GM23338 (cell line): ENCODE data around the gene IFIT1B. TPM values are rescaled to one million over a fixed set of nuclear protein-coding genes. Genes with fewer than 3 reads are reported as not detected.

Experiments used
- ATAC-seq: fragments of 200-7000 bp; cut with Tn5 transposase; 3 replicates; pipeline ENCODE4 v1.9.1; 2020
- DNase-seq: peaks from one replicate; pipeline ENCODE4 v3.0.0-alpha.2; 2015; ENCODE audit warnings: low spot score
- H2AFZ ChIP-seq: fragments of 200-600 bp; sonication (generic); 2 replicates; pipeline ENCODE4 v1.8.0; 2016; ENCODE audit warnings: antibody characterized with exemption, mild to moderate bottlenecking, moderate library complexity
- H3F3A ChIP-seq: fragments of 200-600 bp; sonication (generic); replicated peaks from 2 replicates; pipeline ENCODE4 v1.8.0; 2017; ENCODE audit warnings: antibody characterized with exemption, mixed run types, low read depth
- H3K27ac ChIP-seq: fragments of 200-600 bp; sonication (generic); 2 replicates; pipeline ENCODE4 v1.6.1; 2016; ENCODE audit warnings: low read depth
- H3K27me3 ChIP-seq: fragments of 200-600 bp; sonication (generic); 2 replicates; pipeline ENCODE4 v1.8.0; 2016; ENCODE audit warnings: mild to moderate bottlenecking, mixed run types, moderate library complexity; ENCODE audit not compliant: insufficient read depth
- H3K36me3 ChIP-seq: fragments of 200-600 bp; sonication (generic); 2 replicates; pipeline ENCODE4 v1.8.0; 2016; ENCODE audit warnings: mild to moderate bottlenecking; ENCODE audit not compliant: insufficient read depth
- H3K4me1 ChIP-seq: fragments of 200-600 bp; sonication (generic); 2 replicates; pipeline ENCODE4 v1.8.0; 2016; ENCODE audit warnings: mild to moderate bottlenecking, moderate library complexity; ENCODE audit not compliant: insufficient read depth
- H3K4me2 ChIP-seq: fragments of 200-600 bp; sonication (generic); 2 replicates; pipeline ENCODE4 v1.7.1; 2017; ENCODE audit warnings: mixed run types
- H3K4me3 ChIP-seq: fragments of 200-600 bp; sonication (generic); 2 replicates; pipeline ENCODE4 v1.6.1; 2016; ENCODE audit warnings: mixed run types
- H3K79me2 ChIP-seq: fragments of 200-600 bp; sonication (generic); replicated peaks from 2 replicates; pipeline ENCODE4 v1.8.0; 2017; ENCODE audit warnings: mild to moderate bottlenecking; ENCODE audit not compliant: insufficient read depth
- H3K9me2 ChIP-seq: fragments of 200-600 bp; sonication (generic); 2 replicates; pipeline ENCODE4 v1.8.0; 2017; ENCODE audit not compliant: insufficient read depth
- H4K20me1 ChIP-seq: fragments of 200-600 bp; sonication (generic); replicated peaks from 2 replicates; pipeline ENCODE4 v1.8.0; 2017; ENCODE audit warnings: mild to moderate bottlenecking; ENCODE audit not compliant: insufficient read depth
- H3K27ac Mint-ChIP-seq: 2 replicates; pipeline ENCODE4 v1.8.0; 2020; ENCODE audit warnings: inconsistent platforms, mild to moderate bottlenecking, moderate library complexity, mixed read lengths
- H3K27me3 Mint-ChIP-seq: 3 replicates; pipeline ENCODE4 v1.8.0; 2022; ENCODE audit warnings: low read depth, mild to moderate bottlenecking, moderate library complexity, mixed read lengths, inconsistent platforms; ENCODE audit not compliant: insufficient read depth, poor library complexity
- H3K36me3 Mint-ChIP-seq: 3 replicates; pipeline ENCODE4 v1.8.0; 2021; ENCODE audit warnings: low read depth, mild to moderate bottlenecking, inconsistent platforms, moderate library complexity, mixed read lengths
- H3K4me1 Mint-ChIP-seq: 3 replicates; pipeline ENCODE4 v1.8.0; 2020; ENCODE audit warnings: mild to moderate bottlenecking, inconsistent platforms, mixed read lengths
- H3K4me3 Mint-ChIP-seq: 3 replicates; pipeline ENCODE4 v1.8.0; 2021; ENCODE audit warnings: moderate library complexity, mild to moderate bottlenecking, inconsistent platforms, mixed read lengths
- H3K9me3 Mint-ChIP-seq: 3 replicates; pipeline ENCODE4 v1.8.0; 2020; ENCODE audit warnings: moderate library complexity, mild to moderate bottlenecking, inconsistent platforms, mixed read lengths
- CREB1 ChIP-seq: fragments of 250-450 bp; sonication (Bioruptor Pico); IDR thresholded peaks from 2 replicates; pipeline ENCODE4 v1.5.0; 2020; ENCODE audit warnings: low read depth, mild to moderate bottlenecking, moderate library complexity
- EZH2phosphoT487 ChIP-seq: fragments of 200-600 bp; sonication (generic); IDR thresholded peaks from one replicate; pipeline ENCODE4 v1.8.1; 2018; ENCODE audit warnings: antibody characterized with exemption; ENCODE audit not compliant: unreplicated experiment
- POLR2AphosphoS5 ChIP-seq: IDR thresholded peaks from 2 replicates; pipeline ENCODE4 v1.6.1; 2016; ENCODE audit warnings: antibody characterized with exemption, low read depth
- STAT1 ChIP-seq: IDR thresholded peaks from one replicate; pipeline ENCODE4 v1.6.1; 2016; ENCODE audit warnings: antibody characterized with exemption; ENCODE audit not compliant: unreplicated experiment
- ZNF114 ChIP-seq: fragments of 250-450 bp; sonication (Bioruptor Pico); IDR thresholded peaks from 2 replicates; pipeline ENCODE4 v1.5.0; 2020; ENCODE audit warnings: mild to moderate bottlenecking, moderate library complexity
- ZNF331 ChIP-seq: fragments of 250-450 bp; sonication (Bioruptor Pico); IDR thresholded peaks from 2 replicates; pipeline ENCODE4 v1.5.0; 2020; ENCODE audit warnings: low read depth, mild to moderate bottlenecking, moderate library complexity
- polyA plus RNA-seq: library from polyadenylated mRNA; unstranded; fragments of >200 nt; fragmentation: Nextera tagmentation; extraction: Ambion mirVana; gene quantifications from 2 replicates; pipeline ENCODE4 v1.2.1, GENCODE V29; 2016
- total RNA-seq: library from RNA; depleted of rRNA; stranded (reverse); fragments of >200 nt; shearing (Covaris generic); gene quantifications from 2 replicates; pipeline ENCODE4 v1.2.3, GENCODE V29; 2014
- TF ChIP-seq, protein P1 (sequence below): IDR thresholded peaks from 2 replicates; pipeline ENCODE4 v1.6.1; 2016; ENCODE audit warnings: antibody characterized with exemption
- TF ChIP-seq, protein P2 (sequence below): fragments of 250-450 bp; sonication (Bioruptor Pico); IDR thresholded peaks from 2 replicates; pipeline ENCODE4 v1.5.0; 2020; ENCODE audit warnings: mild to moderate bottlenecking, moderate library complexity
- TF ChIP-seq, protein P3 (sequence below), 2 experiments: fragments of 200-600 bp in 1 of 2; sonication (generic) in 1 of 2; conservative IDR thresholded peaks; 2 replicates each; pipeline versions ENCODE4 v1.5.1 to v1.6.1; 2016 to 2017; ENCODE audit warnings: antibody characterized with exemption in 2 of 2, low read depth in 2 of 2, mild to moderate bottlenecking in 2 of 2, moderate library complexity in 1 of 2

Gene IFIT1B
- total and polyA plus RNA-seq, 2 experiments from 2014 or later, result 0.10 TPM; not detected in 1

DNA sequence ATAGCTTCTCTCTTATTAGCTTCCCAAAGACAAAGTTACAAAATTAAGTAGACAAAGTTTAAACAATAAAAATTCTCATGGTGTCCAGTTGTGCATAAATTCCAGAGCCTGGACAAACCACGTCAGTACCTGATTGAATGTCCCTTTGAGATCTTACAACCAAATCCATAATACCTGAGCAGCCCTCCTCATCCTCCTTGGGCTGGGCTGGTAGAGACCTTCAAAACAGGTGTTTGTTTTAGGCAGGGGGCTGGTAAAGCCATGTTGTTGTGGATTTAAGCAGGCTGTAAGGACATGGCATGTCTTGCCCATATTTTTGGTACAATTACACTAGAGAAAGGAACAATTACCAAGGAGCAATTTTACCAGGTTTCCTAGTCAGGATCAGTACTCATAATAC lies 38.6 kb downstream of the IFIT1B start (continued):
- TF ChIP-seq, protein P1, sequence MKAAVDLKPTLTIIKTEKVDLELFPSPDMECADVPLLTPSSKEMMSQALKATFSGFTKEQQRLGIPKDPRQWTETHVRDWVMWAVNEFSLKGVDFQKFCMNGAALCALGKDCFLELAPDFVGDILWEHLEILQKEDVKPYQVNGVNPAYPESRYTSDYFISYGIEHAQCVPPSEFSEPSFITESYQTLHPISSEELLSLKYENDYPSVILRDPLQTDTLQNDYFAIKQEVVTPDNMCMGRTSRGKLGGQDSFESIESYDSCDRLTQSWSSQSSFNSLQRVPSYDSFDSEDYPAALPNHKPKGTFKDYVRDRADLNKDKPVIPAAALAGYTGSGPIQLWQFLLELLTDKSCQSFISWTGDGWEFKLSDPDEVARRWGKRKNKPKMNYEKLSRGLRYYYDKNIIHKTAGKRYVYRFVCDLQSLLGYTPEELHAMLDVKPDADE, result no peak
- TF ChIP-seq POLR2AphosphoS5 (no peak), ZNF114 (CRISPR knock-in tag) (no peak), ZNF331 (CRISPR knock-in tag) (no peak), CREB1 (CRISPR knock-in tag) (no peak), EZH2phosphoT487 (no peak)
- TF ChIP-seq, protein P2, sequence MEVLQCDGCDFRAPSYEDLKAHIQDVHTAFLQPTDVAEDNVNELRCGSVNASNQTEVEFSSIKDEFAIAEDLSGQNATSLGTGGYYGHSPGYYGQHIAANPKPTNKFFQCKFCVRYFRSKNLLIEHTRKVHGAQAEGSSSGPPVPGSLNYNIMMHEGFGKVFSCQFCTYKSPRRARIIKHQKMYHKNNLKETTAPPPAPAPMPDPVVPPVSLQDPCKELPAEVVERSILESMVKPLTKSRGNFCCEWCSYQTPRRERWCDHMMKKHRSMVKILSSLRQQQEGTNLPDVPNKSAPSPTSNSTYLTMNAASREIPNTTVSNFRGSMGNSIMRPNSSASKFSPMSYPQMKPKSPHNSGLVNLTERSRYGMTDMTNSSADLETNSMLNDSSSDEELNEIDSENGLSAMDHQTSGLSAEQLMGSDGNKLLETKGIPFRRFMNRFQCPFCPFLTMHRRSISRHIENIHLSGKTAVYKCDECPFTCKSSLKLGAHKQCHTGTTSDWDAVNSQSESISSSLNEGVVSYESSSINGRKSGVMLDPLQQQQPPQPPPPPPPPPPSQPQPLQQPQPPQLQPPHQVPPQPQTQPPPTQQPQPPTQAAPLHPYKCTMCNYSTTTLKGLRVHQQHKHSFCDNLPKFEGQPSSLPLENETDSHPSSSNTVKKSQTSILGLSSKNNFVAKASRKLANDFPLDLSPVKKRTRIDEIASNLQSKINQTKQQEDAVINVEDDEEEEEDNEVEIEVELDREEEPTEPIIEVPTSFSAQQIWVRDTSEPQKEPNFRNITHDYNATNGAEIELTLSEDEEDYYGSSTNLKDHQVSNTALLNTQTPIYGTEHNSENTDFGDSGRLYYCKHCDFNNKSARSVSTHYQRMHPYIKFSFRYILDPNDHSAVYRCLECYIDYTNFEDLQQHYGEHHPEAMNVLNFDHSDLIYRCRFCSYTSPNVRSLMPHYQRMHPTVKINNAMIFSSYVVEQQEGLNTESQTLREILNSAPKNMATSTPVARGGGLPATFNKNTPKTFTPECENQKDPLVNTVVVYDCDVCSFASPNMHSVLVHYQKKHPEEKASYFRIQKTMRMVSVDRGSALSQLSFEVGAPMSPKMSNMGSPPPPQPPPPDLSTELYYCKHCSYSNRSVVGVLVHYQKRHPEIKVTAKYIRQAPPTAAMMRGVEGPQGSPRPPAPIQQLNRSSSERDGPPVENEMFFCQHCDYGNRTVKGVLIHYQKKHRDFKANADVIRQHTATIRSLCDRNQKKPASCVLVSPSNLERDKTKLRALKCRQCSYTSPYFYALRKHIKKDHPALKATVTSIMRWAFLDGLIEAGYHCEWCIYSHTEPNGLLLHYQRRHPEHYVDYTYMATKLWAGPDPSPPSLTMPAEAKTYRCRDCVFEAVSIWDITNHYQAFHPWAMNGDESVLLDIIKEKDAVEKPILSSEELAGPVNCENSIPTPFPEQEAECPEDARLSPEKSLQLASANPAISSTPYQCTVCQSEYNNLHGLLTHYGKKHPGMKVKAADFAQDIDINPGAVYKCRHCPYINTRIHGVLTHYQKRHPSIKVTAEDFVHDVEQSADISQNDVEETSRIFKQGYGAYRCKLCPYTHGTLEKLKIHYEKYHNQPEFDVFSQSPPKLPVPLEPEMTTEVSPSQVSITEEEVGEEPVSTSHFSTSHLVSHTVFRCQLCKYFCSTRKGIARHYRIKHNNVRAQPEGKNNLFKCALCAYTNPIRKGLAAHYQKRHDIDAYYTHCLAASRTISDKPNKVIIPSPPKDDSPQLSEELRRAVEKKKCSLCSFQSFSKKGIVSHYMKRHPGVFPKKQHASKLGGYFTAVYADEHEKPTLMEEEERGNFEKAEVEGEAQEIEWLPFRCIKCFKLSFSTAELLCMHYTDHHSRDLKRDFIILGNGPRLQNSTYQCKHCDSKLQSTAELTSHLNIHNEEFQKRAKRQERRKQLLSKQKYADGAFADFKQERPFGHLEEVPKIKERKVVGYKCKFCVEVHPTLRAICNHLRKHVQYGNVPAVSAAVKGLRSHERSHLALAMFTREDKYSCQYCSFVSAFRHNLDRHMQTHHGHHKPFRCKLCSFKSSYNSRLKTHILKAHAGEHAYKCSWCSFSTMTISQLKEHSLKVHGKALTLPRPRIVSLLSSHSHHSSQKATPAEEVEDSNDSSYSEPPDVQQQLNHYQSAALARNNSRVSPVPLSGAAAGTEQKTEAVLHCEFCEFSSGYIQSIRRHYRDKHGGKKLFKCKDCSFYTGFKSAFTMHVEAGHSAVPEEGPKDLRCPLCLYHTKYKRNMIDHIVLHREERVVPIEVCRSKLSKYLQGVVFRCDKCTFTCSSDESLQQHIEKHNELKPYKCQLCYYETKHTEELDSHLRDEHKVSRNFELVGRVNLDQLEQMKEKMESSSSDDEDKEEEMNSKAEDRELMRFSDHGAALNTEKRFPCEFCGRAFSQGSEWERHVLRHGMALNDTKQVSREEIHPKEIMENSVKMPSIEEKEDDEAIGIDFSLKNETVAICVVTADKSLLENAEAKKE, result no peak

DNA sequence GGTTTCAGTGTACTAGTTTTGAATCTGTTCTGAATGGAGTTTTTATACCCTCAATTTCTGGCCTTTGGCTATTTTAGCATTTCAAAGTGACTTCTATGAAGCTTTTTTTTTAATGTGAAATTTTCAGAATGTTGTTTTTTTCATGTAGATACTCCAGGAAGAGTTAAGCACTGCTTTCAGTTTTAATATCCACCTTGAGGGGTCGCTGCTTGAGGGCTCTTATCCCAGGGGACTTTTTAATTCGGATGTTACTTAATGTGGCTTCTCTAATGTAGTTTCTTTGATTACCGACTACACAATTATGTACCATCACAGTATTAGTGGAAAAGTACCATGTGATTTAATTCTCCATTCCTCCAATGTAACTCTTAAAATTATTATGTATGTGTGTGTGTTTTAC lies 41.7 kb downstream of the IFIT1B start:
- ATAC-seq (no peak), DNase-seq (peak; percentile 59)
- H2AFZ ChIP-seq, result no peak overlapping the region
- 0 out of 2 replicates have a peak, but pooled peaks cover 3% of the 10 kb centered on the region for H3F3A ChIP-seq
- H3K9me2 ChIP-seq, result no peaks in the 10 kb centered on the region
- no peaks in the 10 kb centered on the region for H3K36me3 ChIP-seq
- Mint-ChIP-seq H3K9me3 (no peaks in the 10 kb centered on the region), H3K36me3 (no peaks in the 10 kb centered on the region; the same call in 2 of the 3 replicates), H3K27me3 (peaks cover 17% of the 10 kb centered on the region), H3K4me3 (no peak overlapping the region), H3K27ac (no peak overlapping the region), H3K4me1 (peaks cover 15% of the 10 kb centered on the region)
- H3K27me3 ChIP-seq, result peaks cover 20% of the 10 kb centered on the region
- peaks cover 12% of the 10 kb centered on the region for H3K4me1 ChIP-seq
- H3K4me2 ChIP-seq, result no peak overlapping the region
- no peaks in the 10 kb centered on the region for H4K20me1 ChIP-seq
- no peak for TF ChIP-seq STAT1
- TF ChIP-seq, protein P3, sequence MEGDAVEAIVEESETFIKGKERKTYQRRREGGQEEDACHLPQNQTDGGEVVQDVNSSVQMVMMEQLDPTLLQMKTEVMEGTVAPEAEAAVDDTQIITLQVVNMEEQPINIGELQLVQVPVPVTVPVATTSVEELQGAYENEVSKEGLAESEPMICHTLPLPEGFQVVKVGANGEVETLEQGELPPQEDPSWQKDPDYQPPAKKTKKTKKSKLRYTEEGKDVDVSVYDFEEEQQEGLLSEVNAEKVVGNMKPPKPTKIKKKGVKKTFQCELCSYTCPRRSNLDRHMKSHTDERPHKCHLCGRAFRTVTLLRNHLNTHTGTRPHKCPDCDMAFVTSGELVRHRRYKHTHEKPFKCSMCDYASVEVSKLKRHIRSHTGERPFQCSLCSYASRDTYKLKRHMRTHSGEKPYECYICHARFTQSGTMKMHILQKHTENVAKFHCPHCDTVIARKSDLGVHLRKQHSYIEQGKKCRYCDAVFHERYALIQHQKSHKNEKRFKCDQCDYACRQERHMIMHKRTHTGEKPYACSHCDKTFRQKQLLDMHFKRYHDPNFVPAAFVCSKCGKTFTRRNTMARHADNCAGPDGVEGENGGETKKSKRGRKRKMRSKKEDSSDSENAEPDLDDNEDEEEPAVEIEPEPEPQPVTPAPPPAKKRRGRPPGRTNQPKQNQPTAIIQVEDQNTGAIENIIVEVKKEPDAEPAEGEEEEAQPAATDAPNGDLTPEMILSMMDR (conservative IDR thresholded peaks at IDR 0.05; ENCODE audit: low read depth in 2 of 2), result peak; percentile 57 to 72
- H3K27ac ChIP-seq, result no peak overlapping the region
- H3K79me2 ChIP-seq, result no peaks in the 10 kb centered on the region
- no peak overlapping the region for H3K4me3 ChIP-seq
